MM.1S (cell line): ENCODE results near the gene PIK3R5.
A peak's percentile ranks its signal among the peaks of the same experiment; 100 is the strongest.

Experiments used
- DNase-seq: peaks from one replicate; pipeline ENCODE4 v3.0.0-alpha.2; 2015
- H2AFZ ChIP-seq: fragments of 300-600 bp; sonication (generic); 2 replicates; pipeline ENCODE4 v1.6.0; 2016; ENCODE audit warnings: antibody characterized with exemption, low read length
- H3F3A ChIP-seq: fragments of 300-600 bp; sonication (generic); 2 replicates; pipeline ENCODE4 v1.6.1; 2016; ENCODE audit warnings: mild to moderate bottlenecking, antibody characterized with exemption, low read length, moderate library complexity, mixed read lengths; ENCODE audit not compliant: insufficient read depth
- H3K27ac ChIP-seq: fragments of 300-600 bp; sonication (generic); 2 replicates; pipeline ENCODE4 v1.5.1; 2016; ENCODE audit warnings: mild to moderate bottlenecking, low read length
- H3K27me3 ChIP-seq: fragments of 300-600 bp; sonication (generic); replicated peaks from 2 replicates; pipeline ENCODE4 v1.6.0; 2016; ENCODE audit warnings: low read length; ENCODE audit not compliant: insufficient read depth
- H3K36me3 ChIP-seq: fragments of 300-600 bp; sonication (generic); replicated peaks from 2 replicates; pipeline ENCODE4 v1.6.1; 2016; ENCODE audit warnings: mild to moderate bottlenecking, low read length, mixed read lengths; ENCODE audit not compliant: insufficient read depth
- H3K4me1 ChIP-seq: fragments of 300-600 bp; sonication (generic); 2 replicates; pipeline ENCODE4 v1.6.1; 2016; ENCODE audit warnings: low read length, mixed read lengths
- H3K4me2 ChIP-seq: fragments of 300-600 bp; sonication (generic); 2 replicates; pipeline ENCODE4 v1.6.0; 2016; ENCODE audit warnings: low read depth, low read length
- H3K4me3 ChIP-seq: fragments of 300-600 bp; sonication (generic); 2 replicates; pipeline ENCODE4 v1.5.1; 2016; ENCODE audit warnings: low read length, mixed read lengths
- H3K79me2 ChIP-seq: fragments of 300-600 bp; sonication (generic); 2 replicates; pipeline ENCODE4 v1.6.1; 2016; ENCODE audit warnings: mixed run types, low read length, mixed read lengths
- H3K9ac ChIP-seq: fragments of 300-600 bp; sonication (generic); 2 replicates; pipeline ENCODE4 v1.6.1; 2016; ENCODE audit warnings: low read length, mixed read lengths
- H3K9me2 ChIP-seq: fragments of 300-600 bp; sonication (generic); replicated peaks from 2 replicates; pipeline ENCODE4 v1.6.1; 2016; ENCODE audit warnings: mild to moderate bottlenecking, low read length, mixed read lengths; ENCODE audit not compliant: insufficient read depth
- H3K9me3 ChIP-seq: fragments of 300-600 bp; sonication (generic); replicated peaks from 2 replicates; pipeline ENCODE4 v1.6.1; 2016; ENCODE audit warnings: mild to moderate bottlenecking, low read length, mixed read lengths; ENCODE audit not compliant: insufficient read depth
- H4K20me1 ChIP-seq: fragments of 300-600 bp; sonication (generic); 2 replicates; pipeline ENCODE4 v1.6.1; 2016; ENCODE audit warnings: mild to moderate bottlenecking, low read length, moderate library complexity, mixed read lengths; ENCODE audit not compliant: insufficient read depth
- EZH2 ChIP-seq: fragments of 300-600 bp; sonication (generic); optimal IDR thresholded peaks from 2 replicates; pipeline ENCODE3; 2017; ENCODE audit warnings: low read depth, mild to moderate bottlenecking, antibody characterized with exemption, low read length, mixed read lengths
- EZH2phosphoT487 ChIP-seq: fragments of 300-600 bp; sonication (generic); IDR thresholded peaks from 2 replicates; pipeline ENCODE4 v1.6.1; 2018; ENCODE audit warnings: antibody characterized with exemption, low read length
- TF ChIP-seq, protein P1 (sequence below): fragments of 300-600 bp; sonication (generic); IDR thresholded peaks from 2 replicates; pipeline ENCODE4 v1.5.1; 2016; ENCODE audit warnings: antibody characterized with exemption, low read length, mixed read lengths

The PIK3R5 gene

DNA sequence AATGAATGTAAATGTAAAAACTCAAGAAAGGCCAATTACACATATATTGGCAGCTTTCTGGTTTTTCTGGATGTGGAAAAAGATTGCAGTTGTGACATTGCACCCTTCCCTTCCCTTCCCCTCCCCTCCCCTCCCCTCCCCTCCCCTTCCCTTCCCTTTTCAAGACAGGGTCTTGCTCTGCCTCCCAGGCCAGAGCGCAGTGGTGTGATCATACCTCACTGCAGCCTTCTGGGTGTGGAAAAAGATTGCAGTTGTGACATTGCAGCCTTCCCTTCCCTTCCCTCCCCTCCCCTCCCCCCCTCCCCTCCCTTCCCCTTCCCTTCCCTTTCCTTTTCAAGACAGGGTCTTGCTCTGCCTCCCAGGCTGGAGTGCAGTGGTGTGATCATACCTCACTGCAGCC lies 41.7 kb downstream of the PIK3R5 start:
- Histone ChIP-seq H3K4me1 (peaks cover 21% of the 10 kb centered on the region), H3K4me2 (no peak overlapping the region), H4K20me1 (no peaks in the 10 kb centered on the region), H3K9me3 (no peaks in the 10 kb centered on the region), H3K9me2 (no peaks in the 10 kb centered on the region), H3K4me3 (no peak overlapping the region), H3F3A (peaks cover 5% of the 10 kb centered on the region; the same call in 1 of the 2 replicates), H3K79me2 (no peaks in the 10 kb centered on the region), H3K9ac (no peak overlapping the region), H2AFZ (no peak overlapping the region), H3K27ac (peak overlapping the region; percentile 60; the same call in 1 of the 2 replicates), H3K36me3 (no peaks in the 10 kb centered on the region), H3K27me3 (0 out of 2 replicates have a peak, but pooled peaks cover 3% of the 10 kb centered on the region)
- TF ChIP-seq EZH2 (no peak), EZH2phosphoT487 (no peak)
- TF ChIP-seq, protein P1, sequence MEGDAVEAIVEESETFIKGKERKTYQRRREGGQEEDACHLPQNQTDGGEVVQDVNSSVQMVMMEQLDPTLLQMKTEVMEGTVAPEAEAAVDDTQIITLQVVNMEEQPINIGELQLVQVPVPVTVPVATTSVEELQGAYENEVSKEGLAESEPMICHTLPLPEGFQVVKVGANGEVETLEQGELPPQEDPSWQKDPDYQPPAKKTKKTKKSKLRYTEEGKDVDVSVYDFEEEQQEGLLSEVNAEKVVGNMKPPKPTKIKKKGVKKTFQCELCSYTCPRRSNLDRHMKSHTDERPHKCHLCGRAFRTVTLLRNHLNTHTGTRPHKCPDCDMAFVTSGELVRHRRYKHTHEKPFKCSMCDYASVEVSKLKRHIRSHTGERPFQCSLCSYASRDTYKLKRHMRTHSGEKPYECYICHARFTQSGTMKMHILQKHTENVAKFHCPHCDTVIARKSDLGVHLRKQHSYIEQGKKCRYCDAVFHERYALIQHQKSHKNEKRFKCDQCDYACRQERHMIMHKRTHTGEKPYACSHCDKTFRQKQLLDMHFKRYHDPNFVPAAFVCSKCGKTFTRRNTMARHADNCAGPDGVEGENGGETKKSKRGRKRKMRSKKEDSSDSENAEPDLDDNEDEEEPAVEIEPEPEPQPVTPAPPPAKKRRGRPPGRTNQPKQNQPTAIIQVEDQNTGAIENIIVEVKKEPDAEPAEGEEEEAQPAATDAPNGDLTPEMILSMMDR: no peak
- DNase-seq: no peak

DNA sequence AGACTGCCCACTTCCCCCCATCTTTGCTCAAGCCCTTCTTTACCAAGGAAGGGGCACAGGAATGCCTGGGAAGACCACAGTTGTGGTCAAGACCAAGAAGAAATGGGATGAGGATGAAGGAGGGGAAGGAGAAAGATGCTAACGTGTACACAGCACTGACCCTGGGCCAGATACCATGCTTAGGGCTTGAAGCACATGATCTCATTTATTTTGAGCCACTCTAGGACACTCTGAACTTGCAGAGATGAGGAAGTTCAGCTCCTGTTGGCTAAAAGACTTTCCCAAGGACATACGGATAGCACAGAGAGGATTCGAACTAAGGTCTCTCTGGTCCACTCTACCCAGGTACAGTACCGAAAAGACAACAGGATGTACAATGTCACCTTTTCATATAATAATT lies 42.6 kb downstream of the PIK3R5 start:
- Histone ChIP-seq H4K20me1 (no peaks in the 10 kb centered on the region), H3F3A (peaks cover 5% of the 10 kb centered on the region; the same call in 1 of the 2 replicates), H3K9me3 (no peaks in the 10 kb centered on the region), H3K4me1 (peaks cover 21% of the 10 kb centered on the region), H2AFZ (no peak overlapping the region), H3K27ac (no peak overlapping the region), H3K9ac (no peak overlapping the region), H3K4me3 (no peak overlapping the region), H3K9me2 (no peaks in the 10 kb centered on the region), H3K36me3 (no peaks in the 10 kb centered on the region), H3K27me3 (0 out of 2 replicates have a peak, but pooled peaks cover 3% of the 10 kb centered on the region), H3K4me2 (no peak overlapping the region), H3K79me2 (no peaks in the 10 kb centered on the region)
- DNase-seq: no peak
- TF ChIP-seq EZH2phosphoT487 (no peak), EZH2 (no peak)
- TF ChIP-seq, protein P1: no peak

DNA sequence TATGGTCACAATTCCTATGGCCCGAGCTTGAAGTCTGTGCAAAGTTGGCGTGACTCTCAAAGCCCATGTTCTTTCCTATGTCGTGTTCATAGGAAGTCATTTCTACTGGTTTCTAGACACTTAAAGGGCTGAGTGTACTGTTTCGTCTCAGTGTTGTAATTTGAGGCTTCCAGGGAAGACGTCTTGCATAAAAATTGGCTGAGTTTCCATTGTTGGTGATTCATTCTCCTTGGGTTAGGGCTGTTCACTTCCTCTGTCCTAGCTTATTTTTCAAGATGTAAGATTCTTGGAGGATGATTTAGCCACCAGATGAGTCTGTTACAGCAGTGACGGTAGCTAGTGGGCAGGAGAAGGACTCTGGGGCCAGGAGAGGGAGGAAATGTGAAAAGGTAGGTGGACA lies 43.1 kb downstream of the PIK3R5 start:
- H3K27me3 ChIP-seq: 0 out of 2 replicates have a peak, but pooled peaks cover 3% of the 10 kb centered on the region
- H3K4me1 ChIP-seq: peaks cover 21% of the 10 kb centered on the region
- no peaks in the 10 kb centered on the region for H4K20me1 ChIP-seq
- H3K9me2 ChIP-seq: no peaks in the 10 kb centered on the region
- TF ChIP-seq EZH2: no peak
- H3K4me3 ChIP-seq: no peak overlapping the region
- no peak overlapping the region for H3K4me2 ChIP-seq
- peaks cover 5% of the 10 kb centered on the region; the same call in 1 of the 2 replicates for H3F3A ChIP-seq
- no peak overlapping the region for H3K27ac ChIP-seq
- H3K36me3 ChIP-seq: no peaks in the 10 kb centered on the region
- no peaks in the 10 kb centered on the region for H3K79me2 ChIP-seq
- H3K9ac ChIP-seq: no peak overlapping the region
- no peaks in the 10 kb centered on the region for H3K9me3 ChIP-seq
- DNase-seq: no peak
- H2AFZ ChIP-seq: no peak overlapping the region

- Histone ChIP-seq H3K9ac (no peak overlapping the region), H3K4me1 (peaks cover 21% of the 10 kb centered on the region), H3K27ac (no peak overlapping the region), H3K9me2 (no peaks in the 10 kb centered on the region), H3K4me2 (no peak overlapping the region), H3K4me3 (no peak overlapping the region), H3K27me3 (0 out of 2 replicates have a peak, but pooled peaks cover 3% of the 10 kb centered on the region), H4K20me1 (no peaks in the 10 kb centered on the region), H3F3A (peaks cover 5% of the 10 kb centered on the region; the same call in 1 of the 2 replicates), H3K79me2 (no peaks in the 10 kb centered on the region), H2AFZ (no peak overlapping the region), H3K36me3 (no peaks in the 10 kb centered on the region), H3K9me3 (no peaks in the 10 kb centered on the region)
- no peak for DNase-seq
- TF ChIP-seq EZH2phosphoT487: no peak
- no peak for TF ChIP-seq EZH2
- TF ChIP-seq, protein P1: no peak
These were observed 44.4 kb downstream of the PIK3R5 start for GRCh38 chr17:8921147-8921546.
